Measurements from ENCODE around the gene B4GALT1.
"Not testable (repeated sequence)": the region's sequence is repeated elsewhere in the genome, so short reads cannot be mapped to it uniquely, and the experiment has no call there.

- TF ChIP-seq CTCF (conservative IDR thresholded peaks at IDR 0.05; ENCODE audit: low read depth, low read length); EZH2 (IDR thresholded peaks at IDR 0.05; ENCODE audit: borderline replicate concordance, low read depth, low read length, poor library complexity, severe bottlenecking): not testable (repeated sequence)
Measured at GRCh38 chr9:33160446-33160845, 6.7 kb downstream of the B4GALT1 start.
